ENCODE data around the gene STK33.

STK33 gene

DNA sequence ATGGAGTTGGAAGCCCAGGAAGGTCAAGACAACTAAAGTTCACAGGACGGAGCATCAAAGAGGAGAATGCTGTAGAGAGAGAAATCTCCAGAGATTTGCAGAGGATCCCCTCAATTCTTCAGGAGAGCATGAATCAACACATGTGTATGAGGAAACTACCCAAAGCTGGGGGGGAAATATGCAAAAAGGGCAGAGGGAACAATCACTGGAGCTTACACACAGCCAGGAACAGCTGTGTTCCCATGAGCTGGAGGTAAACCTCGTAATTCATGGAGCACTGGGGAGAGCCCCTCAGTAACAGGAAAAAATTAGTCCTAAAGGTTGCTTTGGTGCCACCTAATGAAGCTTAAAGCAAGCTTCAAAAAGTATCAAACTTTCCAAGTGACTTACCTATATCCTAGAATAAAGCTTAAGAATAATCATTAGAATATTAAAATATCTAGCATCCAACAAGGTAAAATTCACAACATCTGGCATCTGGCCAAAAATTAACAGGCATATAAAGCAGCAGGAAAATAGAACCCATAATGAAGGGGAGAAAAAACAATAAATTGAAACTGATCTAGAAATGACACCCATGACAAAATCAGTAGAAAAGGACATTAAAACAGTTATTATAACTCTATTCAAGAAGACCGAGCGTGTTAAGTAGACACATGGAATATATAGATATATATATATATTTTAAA lies 134.2 kb downstream of the STK33 start:
- no peak overlapping the region for H3K27ac ChIP-seq (ENCODE audit: low read length)

DNA sequence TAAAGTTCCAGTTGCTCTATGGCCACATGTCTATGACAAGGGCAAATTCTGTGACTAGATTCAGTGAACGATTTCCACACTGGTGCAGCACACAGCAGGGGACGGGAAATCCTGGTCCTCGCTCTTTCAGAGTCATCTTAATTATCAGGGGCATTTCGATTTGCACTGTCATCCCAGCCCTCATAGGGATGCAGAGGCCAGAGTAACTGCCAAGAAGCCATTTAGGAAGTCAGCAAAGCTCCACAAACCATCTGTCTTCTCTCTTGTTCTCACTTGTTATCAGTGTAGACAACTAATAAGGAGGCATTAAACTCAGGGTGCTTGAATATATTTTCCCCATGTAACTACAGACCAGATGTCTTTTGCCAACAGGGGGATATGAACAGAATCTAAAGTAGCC lies 151.7 kb downstream of the STK33 start:
- H4K20me1 ChIP-seq (ENCODE audit: insufficient read depth, low read length): no peaks in the 10 kb centered on the region
- H3K4me3 ChIP-seq (ENCODE audit: low read depth in 1 of 2, low read length in 2 of 2): no peak overlapping the region
- peaks cover 4% of the 10 kb centered on the region for H3K27me3 ChIP-seq (ENCODE audit: insufficient read depth, low read length, poor library complexity)
- no peak overlapping the region for H3K4me2 ChIP-seq (ENCODE audit: insufficient read depth, low read length)
- H3K4me1 ChIP-seq (ENCODE audit: insufficient read depth, low read length): no peaks in the 10 kb centered on the region
- H3K9me3 ChIP-seq (ENCODE audit: insufficient read depth, low read length, severe bottlenecking): no peaks in the 10 kb centered on the region
- no peak overlapping the region for H2AFZ ChIP-seq (ENCODE audit: low read depth, low read length)
- no peak overlapping the region for H3K9ac ChIP-seq (ENCODE audit: low read depth, low read length)
- TF ChIP-seq EZH2 (IDR thresholded peaks at IDR 0.05; ENCODE audit: borderline replicate concordance, low read depth, low read length, severe bottlenecking): no peak
- TF ChIP-seq, protein P1, sequence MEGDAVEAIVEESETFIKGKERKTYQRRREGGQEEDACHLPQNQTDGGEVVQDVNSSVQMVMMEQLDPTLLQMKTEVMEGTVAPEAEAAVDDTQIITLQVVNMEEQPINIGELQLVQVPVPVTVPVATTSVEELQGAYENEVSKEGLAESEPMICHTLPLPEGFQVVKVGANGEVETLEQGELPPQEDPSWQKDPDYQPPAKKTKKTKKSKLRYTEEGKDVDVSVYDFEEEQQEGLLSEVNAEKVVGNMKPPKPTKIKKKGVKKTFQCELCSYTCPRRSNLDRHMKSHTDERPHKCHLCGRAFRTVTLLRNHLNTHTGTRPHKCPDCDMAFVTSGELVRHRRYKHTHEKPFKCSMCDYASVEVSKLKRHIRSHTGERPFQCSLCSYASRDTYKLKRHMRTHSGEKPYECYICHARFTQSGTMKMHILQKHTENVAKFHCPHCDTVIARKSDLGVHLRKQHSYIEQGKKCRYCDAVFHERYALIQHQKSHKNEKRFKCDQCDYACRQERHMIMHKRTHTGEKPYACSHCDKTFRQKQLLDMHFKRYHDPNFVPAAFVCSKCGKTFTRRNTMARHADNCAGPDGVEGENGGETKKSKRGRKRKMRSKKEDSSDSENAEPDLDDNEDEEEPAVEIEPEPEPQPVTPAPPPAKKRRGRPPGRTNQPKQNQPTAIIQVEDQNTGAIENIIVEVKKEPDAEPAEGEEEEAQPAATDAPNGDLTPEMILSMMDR (IDR thresholded peaks at IDR 0.05; ENCODE audit: borderline replicate concordance, extremely low read depth, low read length, poor library complexity, severe bottlenecking): no peak
- H3K79me2 ChIP-seq (ENCODE audit: insufficient read depth, low read length): no peaks in the 10 kb centered on the region
- no peak for ATAC-seq (ENCODE audit: insufficient read depth, low read depth)
- no peaks in the 10 kb centered on the region for H3K36me3 ChIP-seq (ENCODE audit: insufficient read depth, low read length)
- DNase-seq: no peak
- no peak overlapping the region for H3K27ac ChIP-seq (ENCODE audit: low read length)

More for the DNA sequence above, 134.2 kb downstream of the STK33 start:
- no peaks in the 10 kb centered on the region for H3K79me2 ChIP-seq (ENCODE audit: insufficient read depth, low read length)
- no peaks in the 10 kb centered on the region for H3K9me3 ChIP-seq (ENCODE audit: insufficient read depth, low read length, severe bottlenecking)
- H3K27me3 ChIP-seq (ENCODE audit: insufficient read depth, low read length, poor library complexity): peaks cover 8% of the 10 kb centered on the region
- TF ChIP-seq EZH2 (IDR thresholded peaks at IDR 0.05; ENCODE audit: borderline replicate concordance, low read depth, low read length, severe bottlenecking): no peak
- TF ChIP-seq, protein P1 (IDR thresholded peaks at IDR 0.05; ENCODE audit: borderline replicate concordance, extremely low read depth, low read length, poor library complexity, severe bottlenecking): no peak
- ATAC-seq (ENCODE audit: insufficient read depth, low read depth) (no peak), DNase-seq (no peak)
- no peaks in the 10 kb centered on the region for H3K4me1 ChIP-seq (ENCODE audit: insufficient read depth, low read length)
- no peak overlapping the region for H3K4me2 ChIP-seq (ENCODE audit: insufficient read depth, low read length)
- no peaks in the 10 kb centered on the region for H4K20me1 ChIP-seq (ENCODE audit: insufficient read depth, low read length)
- no peak overlapping the region for H2AFZ ChIP-seq (ENCODE audit: low read depth, low read length)
- H3K36me3 ChIP-seq (ENCODE audit: insufficient read depth, low read length): no peaks in the 10 kb centered on the region
- no peak overlapping the region for H3K4me3 ChIP-seq (ENCODE audit: low read depth in 1 of 2, low read length in 2 of 2)
- no peak overlapping the region for H3K9ac ChIP-seq (ENCODE audit: low read depth, low read length)

DNA sequence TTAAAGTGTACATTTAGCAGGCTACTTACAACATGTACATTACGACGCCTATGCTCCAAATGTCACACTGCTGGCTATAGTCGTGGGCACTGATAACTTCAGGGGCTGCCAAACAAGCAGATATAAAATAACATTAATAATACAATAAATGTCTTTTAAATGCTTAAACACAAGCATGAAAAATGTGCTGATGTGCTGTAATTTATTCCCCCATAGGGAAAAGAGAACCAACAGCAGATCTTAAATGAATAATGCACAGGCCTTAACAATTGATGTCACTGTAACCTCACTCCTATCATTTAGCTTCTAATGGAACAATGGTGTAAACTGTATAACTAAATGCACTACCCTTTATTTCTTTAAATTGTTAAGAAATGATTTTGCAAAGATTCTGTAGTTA lies 153.4 kb downstream of the STK33 start:
- Histone ChIP-seq H2AFZ (ENCODE audit: low read depth, low read length) (no peak overlapping the region), H3K9me3 (ENCODE audit: insufficient read depth, low read length, severe bottlenecking) (no peaks in the 10 kb centered on the region), H3K79me2 (ENCODE audit: insufficient read depth, low read length) (no peaks in the 10 kb centered on the region), H3K36me3 (ENCODE audit: insufficient read depth, low read length) (no peaks in the 10 kb centered on the region), H3K4me3 (ENCODE audit: low read depth in 1 of 2, low read length in 2 of 2) (no peak overlapping the region), H3K27ac (ENCODE audit: low read length) (no peak overlapping the region), H4K20me1 (ENCODE audit: insufficient read depth, low read length) (no peaks in the 10 kb centered on the region), H3K27me3 (ENCODE audit: insufficient read depth, low read length, poor library complexity) (peaks cover 8% of the 10 kb centered on the region), H3K9ac (ENCODE audit: low read depth, low read length) (no peak overlapping the region), H3K4me2 (ENCODE audit: insufficient read depth, low read length) (no peak overlapping the region), H3K4me1 (ENCODE audit: insufficient read depth, low read length) (no peaks in the 10 kb centered on the region)
- no peak for ATAC-seq (ENCODE audit: insufficient read depth, low read depth)
- TF ChIP-seq, protein P1 (IDR thresholded peaks at IDR 0.05; ENCODE audit: borderline replicate concordance, extremely low read depth, low read length, poor library complexity, severe bottlenecking): no peak
- TF ChIP-seq EZH2 (IDR thresholded peaks at IDR 0.05; ENCODE audit: borderline replicate concordance, low read depth, low read length, severe bottlenecking): no peak
- DNase-seq: no peak
